ENCODE results near the gene CD180.

Gene CD180

DNA sequence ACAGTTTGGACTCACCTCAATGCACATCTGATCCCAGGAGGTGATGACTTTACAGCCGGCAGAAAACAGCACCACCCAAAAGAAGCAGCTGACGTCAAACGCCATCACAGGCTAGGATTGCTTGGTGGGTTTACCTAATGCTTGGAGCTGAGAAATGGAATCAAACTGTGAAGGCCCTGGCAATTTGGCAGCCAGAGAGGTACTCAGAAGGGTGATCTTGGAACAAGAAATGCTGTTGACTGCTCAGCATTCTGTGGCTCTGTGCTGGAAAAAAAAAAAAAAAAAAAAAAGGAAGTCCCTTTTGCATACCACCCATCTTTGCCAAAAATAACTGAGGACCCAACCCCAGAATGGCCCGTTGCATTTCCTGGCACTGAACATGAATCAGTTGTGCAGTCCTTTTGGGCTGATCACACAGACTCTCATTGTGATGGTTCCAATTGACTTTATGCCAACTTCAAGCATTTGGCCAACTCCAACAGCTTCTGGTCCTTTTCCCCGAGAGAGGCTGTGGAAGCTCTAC lies at the start of gene CD180:
CD180 (minus strand) TSS at position 263 of the 523 bp plus-strand sequence; CDS start at position 105, 158 bp downstream.
- no peak within 1 kb of the TSS; the same call in 1 of the 2 replicates for H3K4me3 ChIP-seq (ENCODE audit: low read length)
- peaks cover 80% of the 10 kb centered on the region for H3K4me1 ChIP-seq (ENCODE audit: low read length)
- H3K27ac ChIP-seq (ENCODE audit: low read length) = no peak within 1 kb of the TSS; the same call in 1 of the 2 replicates

GRCh38 chr5:67246108-67246507 lies 49.5 kb upstream of the CD180 start:
- Histone ChIP-seq H2AFZ (ENCODE audit: low read depth, low read length) (no peak overlapping the region), H3K9ac (ENCODE audit: low read length) (no peak overlapping the region), H3K27me3 (ENCODE audit: low read depth, low read length) (no peaks in the 10 kb centered on the region), H3K4me1 (ENCODE audit: low read length) (no peaks in the 10 kb centered on the region), H3K4me2 (ENCODE audit: low read length) (no peak overlapping the region), H3K9me3 (ENCODE audit: insufficient read depth, low read length) (no peaks in the 10 kb centered on the region), H3K4me3 (ENCODE audit: low read length) (no peak overlapping the region), H3K27ac (ENCODE audit: low read length) (no peak overlapping the region), H3K79me2 (ENCODE audit: low read length) (no peaks in the 10 kb centered on the region), H3K36me3 (replicated peaks; ENCODE audit: low read depth, low read length) (no peaks in the 10 kb centered on the region), H4K20me1 (ENCODE audit: insufficient read depth, low read length) (no peaks in the 10 kb centered on the region)
- no peak for TF ChIP-seq EZH2phosphoT487 (IDR thresholded peaks at IDR 0.05; ENCODE audit: low read depth)
- TF ChIP-seq, protein P1, sequence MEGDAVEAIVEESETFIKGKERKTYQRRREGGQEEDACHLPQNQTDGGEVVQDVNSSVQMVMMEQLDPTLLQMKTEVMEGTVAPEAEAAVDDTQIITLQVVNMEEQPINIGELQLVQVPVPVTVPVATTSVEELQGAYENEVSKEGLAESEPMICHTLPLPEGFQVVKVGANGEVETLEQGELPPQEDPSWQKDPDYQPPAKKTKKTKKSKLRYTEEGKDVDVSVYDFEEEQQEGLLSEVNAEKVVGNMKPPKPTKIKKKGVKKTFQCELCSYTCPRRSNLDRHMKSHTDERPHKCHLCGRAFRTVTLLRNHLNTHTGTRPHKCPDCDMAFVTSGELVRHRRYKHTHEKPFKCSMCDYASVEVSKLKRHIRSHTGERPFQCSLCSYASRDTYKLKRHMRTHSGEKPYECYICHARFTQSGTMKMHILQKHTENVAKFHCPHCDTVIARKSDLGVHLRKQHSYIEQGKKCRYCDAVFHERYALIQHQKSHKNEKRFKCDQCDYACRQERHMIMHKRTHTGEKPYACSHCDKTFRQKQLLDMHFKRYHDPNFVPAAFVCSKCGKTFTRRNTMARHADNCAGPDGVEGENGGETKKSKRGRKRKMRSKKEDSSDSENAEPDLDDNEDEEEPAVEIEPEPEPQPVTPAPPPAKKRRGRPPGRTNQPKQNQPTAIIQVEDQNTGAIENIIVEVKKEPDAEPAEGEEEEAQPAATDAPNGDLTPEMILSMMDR (IDR thresholded peaks at IDR 0.05; ENCODE audit: low read depth, low read length) = peak; percentile 68

More for the DNA sequence above, at the start of gene CD180:
- Histone ChIP-seq H3K27me3 (ENCODE audit: low read depth, low read length) (peaks cover 3% of the 10 kb centered on the region; the same call in 1 of the 2 replicates), H3K9ac (ENCODE audit: low read length) (no peak within 1 kb of the TSS), H3K36me3 (replicated peaks; ENCODE audit: low read depth, low read length) (peaks cover 2% of the 10 kb centered on the region), H3K4me2 (ENCODE audit: low read length) (peak within 1 kb of the TSS; percentile 18), H4K20me1 (ENCODE audit: insufficient read depth, low read length) (no peaks in the 10 kb centered on the region), H3K9me3 (ENCODE audit: insufficient read depth, low read length) (no peaks in the 10 kb centered on the region), H3K79me2 (ENCODE audit: low read length) (no peaks in the 10 kb centered on the region), H2AFZ (ENCODE audit: low read depth, low read length) (no peak within 1 kb of the TSS)
- TF ChIP-seq EZH2phosphoT487 (IDR thresholded peaks at IDR 0.05; ENCODE audit: low read depth) = no peak
- TF ChIP-seq, protein P1 (IDR thresholded peaks at IDR 0.05; ENCODE audit: low read depth, low read length) = no peak

- H3K36me3 ChIP-seq (replicated peaks; ENCODE audit: low read depth, low read length) = no peaks in the 10 kb centered on the region
- no peaks in the 10 kb centered on the region for H3K79me2 ChIP-seq (ENCODE audit: low read length)
- TF ChIP-seq EZH2phosphoT487 (IDR thresholded peaks at IDR 0.05; ENCODE audit: low read depth) = no peak
- TF ChIP-seq, protein P1 (IDR thresholded peaks at IDR 0.05; ENCODE audit: low read depth, low read length) = no peak
- no peaks in the 10 kb centered on the region for H3K9me3 ChIP-seq (ENCODE audit: insufficient read depth, low read length)
- no peaks in the 10 kb centered on the region for H3K27me3 ChIP-seq (ENCODE audit: low read depth, low read length)
- H3K4me2 ChIP-seq (ENCODE audit: low read length) = no peak overlapping the region
- H2AFZ ChIP-seq (ENCODE audit: low read depth, low read length) = no peak overlapping the region
- no peaks in the 10 kb centered on the region for H3K4me1 ChIP-seq (ENCODE audit: low read length)
- no peaks in the 10 kb centered on the region for H4K20me1 ChIP-seq (ENCODE audit: insufficient read depth, low read length)
- H3K27ac ChIP-seq (ENCODE audit: low read length) = no peak overlapping the region
- no peak overlapping the region for H3K4me3 ChIP-seq (ENCODE audit: low read length)
- no peak overlapping the region for H3K9ac ChIP-seq (ENCODE audit: low read length)
Measured at GRCh38 chr5:67245259-67245846, 48.8 kb upstream of the CD180 start.

GRCh38 chr5:67244345-67244793 lies 47.8 kb upstream of the CD180 start:
- H3K36me3 ChIP-seq (replicated peaks; ENCODE audit: low read depth, low read length) = no peaks in the 10 kb centered on the region
- H3K27ac ChIP-seq (ENCODE audit: low read length) = no peak overlapping the region
- H3K9me3 ChIP-seq (ENCODE audit: insufficient read depth, low read length) = no peaks in the 10 kb centered on the region
- no peaks in the 10 kb centered on the region for H4K20me1 ChIP-seq (ENCODE audit: insufficient read depth, low read length)
- no peak overlapping the region for H3K4me3 ChIP-seq (ENCODE audit: low read length)
- H3K4me2 ChIP-seq (ENCODE audit: low read length) = no peak overlapping the region
- TF ChIP-seq EZH2phosphoT487 (IDR thresholded peaks at IDR 0.05; ENCODE audit: low read depth) = no peak
- TF ChIP-seq, protein P1 (IDR thresholded peaks at IDR 0.05; ENCODE audit: low read depth, low read length) = no peak
- no peaks in the 10 kb centered on the region for H3K4me1 ChIP-seq (ENCODE audit: low read length)
- no peaks in the 10 kb centered on the region for H3K27me3 ChIP-seq (ENCODE audit: low read depth, low read length)
- H3K9ac ChIP-seq (ENCODE audit: low read length) = no peak overlapping the region
- no peaks in the 10 kb centered on the region for H3K79me2 ChIP-seq (ENCODE audit: low read length)
- H2AFZ ChIP-seq (ENCODE audit: low read depth, low read length) = no peak overlapping the region
